Activated naive CD8-positive, alpha-beta T cell treated with anti-CD3 and anti-CD28 coated beads, Interleukin-2, amount 50 U/mL, for 24 hours (primary cell): ENCODE results near the gene ADNP.

Experiments used
- ATAC-seq: fragments of 150-1000 bp; cut with Tn5 transposase; one replicate; pipeline ENCODE4 v1.10.0; 2021
- DNase-seq: peaks from one replicate; pipeline ENCODE4 v3.0.0; 2021
- H3K27ac Mint-ChIP-seq: one replicate; pipeline ENCODE4 v1.8.0; 2021; ENCODE audit warnings: mild to moderate bottlenecking, mixed read lengths
- H3K27me3 Mint-ChIP-seq: one replicate; pipeline ENCODE4 v1.8.0; 2021; ENCODE audit warnings: mixed read lengths
- H3K36me3 Mint-ChIP-seq: one replicate; pipeline ENCODE4 v1.8.0; 2021; ENCODE audit warnings: low read depth, mixed read lengths
- H3K4me1 Mint-ChIP-seq: one replicate; pipeline ENCODE4 v1.8.0; 2021; ENCODE audit warnings: mixed read lengths
- H3K4me3 Mint-ChIP-seq: one replicate; pipeline ENCODE4 v1.8.0; 2021; ENCODE audit warnings: mild to moderate bottlenecking, moderate library complexity, mixed read lengths
- H3K9me3 Mint-ChIP-seq: one replicate; pipeline ENCODE4 v1.8.0; 2021; ENCODE audit warnings: mixed read lengths

Gene ADNP

GRCh38 chr20:50843331-50844276, 87.6 kb downstream of the ADNP start:
- H3K27me3 Mint-ChIP-seq = no peaks in the 10 kb centered on the region
- DNase-seq = no peak
- ATAC-seq = no peak
- peaks cover 5% of the 10 kb centered on the region for H3K36me3 Mint-ChIP-seq
- no peak overlapping the region for H3K4me3 Mint-ChIP-seq
- H3K27ac Mint-ChIP-seq = peak overlapping the region; percentile 64
- H3K9me3 Mint-ChIP-seq = no peaks in the 10 kb centered on the region
- H3K4me1 Mint-ChIP-seq = peaks cover 14% of the 10 kb centered on the region

DNA sequence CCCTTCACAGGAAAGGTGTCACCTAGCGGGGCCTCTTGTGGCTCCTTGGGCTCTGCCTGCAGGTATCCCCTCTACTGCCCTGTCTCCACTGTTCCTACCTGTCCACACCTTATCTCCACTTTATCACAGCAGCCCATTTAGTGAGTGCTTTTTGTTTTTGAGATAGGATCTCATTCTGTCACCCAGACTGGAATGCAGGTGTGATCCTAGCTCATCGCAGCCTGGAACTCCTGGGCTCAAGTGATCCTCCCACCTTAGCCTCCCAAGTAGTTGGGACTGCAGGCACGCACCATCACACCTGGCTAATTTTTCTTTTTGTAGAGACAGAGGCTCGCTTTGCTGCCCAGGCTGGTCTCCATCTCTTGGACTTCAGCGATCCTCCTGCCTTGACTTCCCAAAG, 88.4 kb downstream of the ADNP start:
- no peak for ATAC-seq
- no peak for DNase-seq
- Mint-ChIP-seq H3K36me3 (peaks cover 8% of the 10 kb centered on the region), H3K4me3 (no peak overlapping the region), H3K27ac (no peak overlapping the region), H3K9me3 (no peaks in the 10 kb centered on the region), H3K4me1 (peaks cover 16% of the 10 kb centered on the region), H3K27me3 (no peaks in the 10 kb centered on the region)
